BJ (cell line): ENCODE data around the gene C16orf46. TPM values are rescaled to one million over a fixed set of nuclear protein-coding genes. Genes with fewer than 3 reads are reported as not detected.
"Not testable (repeated sequence)": the region's sequence is repeated elsewhere in the genome, so short reads cannot be mapped to it uniquely, and the experiment has no call there.

Source experiments
- CTCF ChIA-PET: fragments of 350-600 bp; formaldehyde crosslinking; extraction: SDS; loops from one replicate; lab custom pipeline; 2021; ENCODE audit warnings: antibody characterized with exemption, inconsistent platforms; lab: Yijun Ruan, JAX
- POLR2A ChIA-PET: fragments of 300-600 bp; sonication (Branson Sonifier 250); formaldehyde crosslinking; extraction: SDS; loops from one replicate; lab custom pipeline; 2021; ENCODE audit warnings: antibody characterized with exemption; lab: Charles Lee
- DNase-seq: peaks from one replicate; pipeline ENCODE4 v3.0.0-alpha.2; 2011; ENCODE audit warnings: low read depth
- H3K27me3 ChIP-seq: 2 replicates; pipeline ENCODE4 v1.6.0; 2011; ENCODE audit warnings: low read length; ENCODE audit not compliant: control insufficient read depth, insufficient read depth
- H3K36me3 ChIP-seq: 2 replicates; pipeline ENCODE4 v1.5.1; 2011; ENCODE audit warnings: low read length; ENCODE audit not compliant: control insufficient read depth, insufficient read depth
- H3K4me3 ChIP-seq: 2 replicates; pipeline ENCODE4 v1.5.1; 2011; ENCODE audit warnings: low read depth, mild to moderate bottlenecking, control low read depth, low read length
- polyA plus RNA-seq: library from polyadenylated mRNA; depleted of rRNA; stranded (reverse); fragments of >200 nt; gene quantifications from 2 replicates; pipeline ENCODE4 v1.2.3, GENCODE V29; 2011
- TF ChIP-seq, protein P1 (sequence below): IDR thresholded peaks from 2 replicates; pipeline ENCODE4 v1.5.1; 2011; ENCODE audit warnings: low read depth, mild to moderate bottlenecking, control low read depth, inconsistent platforms, low read length, moderate library complexity; ENCODE audit not compliant: insufficient read depth

C16orf46 gene
- polyA plus RNA-seq, 1 experiment: 0.43 TPM

- H3K27me3 ChIP-seq: no peaks in the 10 kb centered on the region
Measured at GRCh38 chr16:81116285-81116684, 39.2 kb upstream of the C16orf46 start.

DNA sequence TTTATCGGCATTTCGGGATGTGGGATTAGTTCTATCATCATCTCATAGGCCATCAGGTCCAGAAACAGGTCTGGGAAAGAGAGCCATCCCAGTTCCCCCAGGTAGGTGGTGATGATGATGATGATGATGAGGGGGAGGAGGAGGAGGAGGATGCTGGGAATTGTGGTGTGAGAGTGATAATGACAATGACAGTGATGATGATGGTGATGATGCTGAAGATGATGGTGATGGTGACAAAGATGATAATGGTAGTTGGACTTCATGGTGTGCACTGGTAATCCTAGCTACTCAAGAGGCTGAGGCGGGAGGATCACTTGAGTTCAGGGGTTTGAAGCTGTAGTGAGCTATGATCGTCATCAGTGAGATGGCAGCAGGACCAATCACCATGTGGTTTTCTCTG is 35.4 kb upstream of the C16orf46 start:
- ChIA-PET POLR2A (no interaction called here), CTCF (no interaction called here)
- H3K36me3 ChIP-seq: no peaks in the 10 kb centered on the region
- H3K4me3 ChIP-seq: no peak overlapping the region
- no peaks in the 10 kb centered on the region for H3K27me3 ChIP-seq
- TF ChIP-seq, protein P1, sequence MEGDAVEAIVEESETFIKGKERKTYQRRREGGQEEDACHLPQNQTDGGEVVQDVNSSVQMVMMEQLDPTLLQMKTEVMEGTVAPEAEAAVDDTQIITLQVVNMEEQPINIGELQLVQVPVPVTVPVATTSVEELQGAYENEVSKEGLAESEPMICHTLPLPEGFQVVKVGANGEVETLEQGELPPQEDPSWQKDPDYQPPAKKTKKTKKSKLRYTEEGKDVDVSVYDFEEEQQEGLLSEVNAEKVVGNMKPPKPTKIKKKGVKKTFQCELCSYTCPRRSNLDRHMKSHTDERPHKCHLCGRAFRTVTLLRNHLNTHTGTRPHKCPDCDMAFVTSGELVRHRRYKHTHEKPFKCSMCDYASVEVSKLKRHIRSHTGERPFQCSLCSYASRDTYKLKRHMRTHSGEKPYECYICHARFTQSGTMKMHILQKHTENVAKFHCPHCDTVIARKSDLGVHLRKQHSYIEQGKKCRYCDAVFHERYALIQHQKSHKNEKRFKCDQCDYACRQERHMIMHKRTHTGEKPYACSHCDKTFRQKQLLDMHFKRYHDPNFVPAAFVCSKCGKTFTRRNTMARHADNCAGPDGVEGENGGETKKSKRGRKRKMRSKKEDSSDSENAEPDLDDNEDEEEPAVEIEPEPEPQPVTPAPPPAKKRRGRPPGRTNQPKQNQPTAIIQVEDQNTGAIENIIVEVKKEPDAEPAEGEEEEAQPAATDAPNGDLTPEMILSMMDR: no peak
- DNase-seq: no peak

More at GRCh38 chr16:81116285-81116684, 39.2 kb upstream of the C16orf46 start:
- no peaks in the 10 kb centered on the region for H3K36me3 ChIP-seq
- ChIA-PET CTCF (no interaction called here), POLR2A (no interaction called here)
- TF ChIP-seq, protein P1: no peak
- no peak overlapping the region for H3K4me3 ChIP-seq
- no peak for DNase-seq

- H3K36me3 ChIP-seq, DNase-seq, POLR2A ChIA-PET, H3K27me3 ChIP-seq, H3K4me3 ChIP-seq: not testable (repeated sequence)
- CTCF ChIA-PET: interaction anchor here (0.6 to 1.5 kb wide), 2 partner anchors 13 to 14 kb away, joined by 3 read pairs; no protein-coding TSS in a partner anchor
Measured at GRCh38 chr16:81109274-81109673, 32.2 kb upstream of the C16orf46 start.

DNA sequence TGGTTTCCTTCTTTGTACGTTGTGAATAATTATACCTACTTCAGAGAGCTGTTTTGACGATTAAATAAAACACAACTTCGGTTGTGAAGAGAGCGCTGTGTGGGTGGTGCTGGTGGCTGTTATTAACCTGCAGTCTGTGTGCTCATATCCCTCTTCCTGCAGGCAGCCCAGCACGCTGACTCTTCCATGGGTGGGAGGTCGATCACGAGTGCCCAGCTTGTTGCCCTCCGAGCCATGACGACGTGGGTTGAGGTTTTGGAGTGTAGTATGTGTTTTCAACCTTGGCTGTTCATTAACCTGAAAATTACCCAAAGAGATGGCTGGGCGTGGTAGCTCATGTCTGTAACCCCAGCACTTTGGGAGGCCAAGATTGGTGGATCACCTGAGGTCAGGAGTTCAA is 30.5 kb upstream of the C16orf46 start:
- no peak for DNase-seq
- no peak overlapping the region for H3K4me3 ChIP-seq
- H3K27me3 ChIP-seq: no peaks in the 10 kb centered on the region
- POLR2A ChIA-PET: no interaction called here
- no peaks in the 10 kb centered on the region for H3K36me3 ChIP-seq
- TF ChIP-seq, protein P1: no peak
- CTCF ChIA-PET: interaction anchor here (0.6 to 1.5 kb wide), 2 partner anchors 15 to 97 kb away, joined by 3 read pairs; no protein-coding TSS in a partner anchor

DNA sequence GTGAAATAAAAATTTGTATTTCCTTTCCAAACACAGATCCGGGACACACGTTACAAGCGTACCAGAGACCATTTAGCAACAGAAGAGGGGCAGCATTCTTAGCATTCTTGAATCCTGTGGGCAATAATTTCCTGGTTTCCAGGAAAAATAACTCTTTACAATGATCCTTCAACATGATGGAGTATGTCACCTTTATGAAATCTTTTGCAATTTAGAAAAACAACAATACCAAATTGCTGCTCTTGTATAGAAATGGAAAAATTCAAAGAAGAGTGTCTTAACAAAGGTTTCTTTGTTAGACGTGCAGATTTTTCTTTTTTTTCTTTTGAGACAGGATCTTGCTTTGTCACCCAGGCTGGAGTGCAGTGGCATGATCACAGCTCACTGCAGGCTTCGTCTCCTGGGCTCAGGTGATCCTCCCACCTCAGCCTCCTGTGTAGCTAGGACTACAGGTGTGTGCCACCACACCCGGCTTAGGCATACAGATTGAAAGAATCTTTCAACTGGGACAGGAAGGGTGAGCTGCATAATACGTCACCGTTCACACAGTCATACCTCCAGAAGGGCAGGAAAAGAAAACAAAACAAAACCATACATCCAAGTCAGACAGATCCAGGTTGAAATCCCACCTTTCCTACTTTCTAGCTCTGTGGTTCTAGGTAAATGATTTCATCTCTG is 29.9 kb upstream of the C16orf46 start:
- Histone ChIP-seq H3K4me3 (no peak overlapping the region), H3K27me3 (no peaks in the 10 kb centered on the region), H3K36me3 (no peaks in the 10 kb centered on the region)
- CTCF ChIA-PET: interaction anchor here (0.6 kb wide), 1 partner anchor 98 kb away, joined by 3 read pairs; no protein-coding TSS in a partner anchor
- TF ChIP-seq, protein P1: no peak
- no peak for DNase-seq
- POLR2A ChIA-PET: no interaction called here

DNA sequence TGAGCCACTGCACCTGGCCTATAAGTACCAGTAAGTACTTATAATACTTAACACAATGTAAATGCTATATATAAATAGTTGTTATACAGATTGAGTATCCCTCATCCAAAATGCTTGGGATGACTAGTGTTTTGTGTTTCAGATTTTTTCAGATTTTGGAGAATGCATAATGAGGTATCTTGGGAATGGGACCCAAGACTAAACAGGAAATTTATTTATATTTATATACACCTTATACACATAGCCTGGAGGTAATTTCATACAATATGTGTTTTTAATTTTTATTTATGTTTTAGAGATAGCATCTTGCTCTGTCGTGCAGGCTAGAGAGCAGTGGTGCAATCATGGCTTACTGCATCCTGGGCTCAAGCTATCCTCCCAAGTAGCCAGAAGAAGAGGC is 28.9 kb upstream of the C16orf46 start:
- no peak overlapping the region for H3K4me3 ChIP-seq
- DNase-seq: no peak
- TF ChIP-seq, protein P1: no peak
- H3K36me3 ChIP-seq: no peaks in the 10 kb centered on the region
- H3K27me3 ChIP-seq: no peaks in the 10 kb centered on the region
- ChIA-PET POLR2A (no interaction called here), CTCF (no interaction called here)
